Liver (tissue), 9 donors: ENCODE results near the gene TRDMT1. TPM values are rescaled to one million over a fixed set of nuclear protein-coding genes. Genes with fewer than 3 reads are reported as not detected.

Experiments
- DNase-seq: peaks from one replicate; pipeline ENCODE4 v3.0.0-alpha.2; 2017; ENCODE audit warnings: low spot score
- H3K27ac ChIP-seq, 2 donors: one replicate each; pipeline ENCODE4 v1.7.0; 2013; ENCODE audit warnings: inconsistent platforms in 2 of 2, low read length in 2 of 2, control low read depth in 1 of 2, low read depth in 1 of 2, mild to moderate bottlenecking in 1 of 2
- H3K27me3 ChIP-seq, 4 donors: one replicate each; pipeline versions ENCODE4 v1.6.1 to v1.7.0; 2013; ENCODE audit warnings: low read length in 3 of 4, inconsistent platforms in 1 of 4, mild to moderate bottlenecking in 1 of 4, moderate library complexity in 1 of 4; ENCODE audit not compliant: control insufficient read depth in 4 of 4, insufficient read depth in 4 of 4
- H3K36me3 ChIP-seq, 4 donors: one replicate each; pipeline versions ENCODE4 v1.6.1 to v1.7.0; 2013; ENCODE audit warnings: low read length in 3 of 4, mild to moderate bottlenecking in 3 of 4, low read depth in 1 of 4, moderate library complexity in 1 of 4; ENCODE audit not compliant: control insufficient read depth in 4 of 4, insufficient read depth in 3 of 4
- H3K4me1 ChIP-seq, 4 donors: one replicate each; pipeline versions ENCODE4 v1.6.1 to v1.7.0; 2013; ENCODE audit warnings: low read length in 3 of 4, mild to moderate bottlenecking in 3 of 4, moderate library complexity in 1 of 4; ENCODE audit not compliant: control insufficient read depth in 4 of 4, insufficient read depth in 4 of 4
- H3K4me3 ChIP-seq, 3 donors: one replicate each; pipeline versions ENCODE4 v1.6.1 to v1.7.0; 2013; ENCODE audit warnings: low read length in 3 of 3, control low read depth in 1 of 3, low read depth in 1 of 3, mild to moderate bottlenecking in 1 of 3
- H3K9ac ChIP-seq, 2 donors: one replicate each; pipeline ENCODE4 v1.7.0; 2013; ENCODE audit warnings: low read length in 2 of 2, mild to moderate bottlenecking in 2 of 2, moderate library complexity in 2 of 2, control low read depth in 1 of 2, low read depth in 1 of 2
- H3K9me3 ChIP-seq, 4 donors: one replicate each; pipeline versions ENCODE4 v1.6.1 to v1.7.0; 2013; ENCODE audit warnings: low read length in 3 of 4; ENCODE audit not compliant: control insufficient read depth in 4 of 4
- CTCF ChIP-seq: fragments of 150-350 bp; IDR thresholded peaks from 2 replicates; pipeline ENCODE4 v1.5.1; 2017; ENCODE audit warnings: improper control_type of control experiment, low read depth, low read length; ENCODE audit not compliant: missing input control
- EGR1 ChIP-seq, 2 donors: IDR thresholded peaks; 2 replicates each; pipeline ENCODE4 v1.6.1; 2016 to 2018; ENCODE audit warnings: antibody characterized with exemption in 2 of 2, low read depth in 2 of 2
- FOXA1 ChIP-seq: IDR thresholded peaks from 2 replicates; pipeline ENCODE4 v1.6.1; 2016; ENCODE audit warnings: antibody characterized with exemption
- FOXA2 ChIP-seq: IDR thresholded peaks from 2 replicates; pipeline ENCODE4 v1.6.1; 2016; ENCODE audit warnings: antibody characterized with exemption
- GABPA ChIP-seq, 2 donors: IDR thresholded peaks in 1 of 2; conservative IDR thresholded peaks in 1 of 2; 2 replicates each; pipeline ENCODE4 v1.6.1; 2016; ENCODE audit warnings: antibody characterized with exemption in 2 of 2, mild to moderate bottlenecking in 1 of 2, moderate library complexity in 1 of 2
- HNF4A ChIP-seq, 2 donors: conservative IDR thresholded peaks; 2 replicates each; pipeline ENCODE4 v1.6.1; 2016; ENCODE audit warnings: antibody characterized with exemption in 2 of 2, mild to moderate bottlenecking in 2 of 2
- HNF4G ChIP-seq: IDR thresholded peaks from 2 replicates; pipeline ENCODE4 v1.6.1; 2016; ENCODE audit warnings: antibody characterized with exemption
- JUND ChIP-seq, 2 donors: IDR thresholded peaks; 2 replicates each; pipeline ENCODE4 v1.6.1; 2016; ENCODE audit warnings: antibody characterized with exemption in 2 of 2
- NR2F2 ChIP-seq: IDR thresholded peaks from 2 replicates; pipeline ENCODE4 v1.6.1; 2016; ENCODE audit warnings: antibody characterized with exemption
- RAD21 ChIP-seq, 2 donors: IDR thresholded peaks; 2 replicates each; pipeline ENCODE4 v1.6.1; 2016; ENCODE audit warnings: antibody characterized with exemption in 2 of 2, mild to moderate bottlenecking in 2 of 2
- RXRA ChIP-seq, 2 donors: IDR thresholded peaks; 2 replicates each; pipeline ENCODE4 v1.6.1; 2017 to 2018; ENCODE audit warnings: antibody characterized with exemption in 2 of 2, mild to moderate bottlenecking in 1 of 2
- SP1 ChIP-seq: IDR thresholded peaks from 2 replicates; pipeline ENCODE4 v1.6.1; 2018; ENCODE audit warnings: antibody characterized with exemption, mild to moderate bottlenecking
- TAF1 ChIP-seq: conservative IDR thresholded peaks from 2 replicates; pipeline ENCODE4 v1.6.1; 2016; ENCODE audit warnings: antibody characterized with exemption, mild to moderate bottlenecking
- ZBTB33 ChIP-seq: IDR thresholded peaks from 2 replicates; pipeline ENCODE4 v1.6.1; 2016; ENCODE audit warnings: antibody characterized with exemption
- WGBS: extraction: QIAGEN DNeasy Blood & Tissue Kit; methylation state at CpG from one replicate; pipeline ENCODE4 v1.1.7; 2013; 5-methylcytosine and 5-hydroxymethylcytosine counted together
- polyA plus RNA-seq, 2 donors: library from polyadenylated mRNA; stranded (reverse) in 1 of 2; unstranded in 1 of 2; fragments of 200-250 nt in 1 of 2; fragments of >200 nt in 1 of 2; fragmentation: Nextera tagmentation in 1 of 2; extraction: Ambion mirVana in 1 of 2; gene quantifications; one replicate each; pipeline versions ENCODE4 v1.2.1 to v1.2.3, GENCODE V29; 2013 to 2015
- total RNA-seq, 2 donors: library from RNA; depleted of rRNA; stranded (reverse); fragments of >200 nt; gene quantifications; one replicate each; pipeline ENCODE4 v1.2.3, GENCODE V29; 2014
- TF ChIP-seq, protein P1 (sequence below): IDR thresholded peaks from 2 replicates; pipeline ENCODE4 v1.6.1; 2016; ENCODE audit warnings: antibody characterized with exemption
- TF ChIP-seq, protein P2 (sequence below): IDR thresholded peaks from 2 replicates; pipeline ENCODE4 v1.6.1; 2016; ENCODE audit warnings: antibody characterized with exemption
- donor health status: healthy.
- donor health status: healthy.
- donor health status: healthy.
- donor health status: healthy.
- donor health status: healthy.

The TRDMT1 gene
- total and polyA plus RNA-seq, 4 donors, result 0.38 to 2.4 (median 1.1) TPM

DNA sequence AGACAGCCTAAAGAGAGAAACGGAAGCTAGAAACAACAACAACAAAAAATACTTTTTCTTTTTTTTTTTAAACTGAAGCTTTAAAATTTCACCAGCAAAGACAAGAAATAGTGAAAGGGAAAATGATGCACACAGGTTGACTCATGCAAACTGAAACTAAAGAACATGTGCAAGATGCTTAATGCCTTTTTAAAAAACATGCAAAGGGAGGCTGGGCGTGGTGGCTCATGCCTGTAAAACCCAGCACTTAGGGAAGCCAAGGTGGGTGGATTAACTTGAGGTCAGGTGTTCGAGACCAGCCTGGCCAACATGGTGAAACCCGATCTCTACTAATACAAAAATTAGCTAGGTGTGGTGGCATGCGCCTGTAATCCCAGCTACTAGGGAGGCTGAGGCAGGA is 56.7 kb downstream of the TRDMT1 start:
- WGBS, result 84% methylated on average over 5 of the region's 5 CpGs
- peaks cover 0 to 3% (median under 1%) of the 10 kb centered on the region in 4 donors for H3K4me1 ChIP-seq
- H3K4me3 ChIP-seq, result no peak overlapping the region
- no peak overlapping the region for H3K27ac ChIP-seq
- no peaks in the 10 kb centered on the region for H3K36me3 ChIP-seq
- no peak overlapping the region for H3K9ac ChIP-seq
- no peaks in the 10 kb centered on the region for H3K9me3 ChIP-seq
- DNase-seq, result no peak
- TF ChIP-seq JUND (IDR thresholded peaks at IDR 0.05) (no peak), CTCF (no peak), EGR1 (IDR thresholded peaks at IDR 0.05; ENCODE audit: low read depth in 2 of 2) (no peak), FOXA1 (no peak), RXRA (IDR thresholded peaks at IDR 0.05) (no peak), FOXA2 (no peak), SP1 (no peak), TAF1 (no peak), ZBTB33 (no peak), HNF4A (conservative IDR thresholded peaks at IDR 0.05) (no peak), HNF4G (no peak), NR2F2 (no peak), GABPA (IDR thresholded peaks at IDR 0.05 in 1 of 2, conservative IDR thresholded peaks at IDR 0.05 in 1 of 2) (no peak)
- TF ChIP-seq, protein P1, sequence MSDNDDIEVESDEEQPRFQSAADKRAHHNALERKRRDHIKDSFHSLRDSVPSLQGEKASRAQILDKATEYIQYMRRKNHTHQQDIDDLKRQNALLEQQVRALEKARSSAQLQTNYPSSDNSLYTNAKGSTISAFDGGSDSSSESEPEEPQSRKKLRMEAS, result no peak
- TF ChIP-seq, protein P2, sequence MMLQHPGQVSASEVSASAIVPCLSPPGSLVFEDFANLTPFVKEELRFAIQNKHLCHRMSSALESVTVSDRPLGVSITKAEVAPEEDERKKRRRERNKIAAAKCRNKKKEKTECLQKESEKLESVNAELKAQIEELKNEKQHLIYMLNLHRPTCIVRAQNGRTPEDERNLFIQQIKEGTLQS, result no peak
- H3K27me3 ChIP-seq, result no peaks in the 10 kb centered on the region

DNA sequence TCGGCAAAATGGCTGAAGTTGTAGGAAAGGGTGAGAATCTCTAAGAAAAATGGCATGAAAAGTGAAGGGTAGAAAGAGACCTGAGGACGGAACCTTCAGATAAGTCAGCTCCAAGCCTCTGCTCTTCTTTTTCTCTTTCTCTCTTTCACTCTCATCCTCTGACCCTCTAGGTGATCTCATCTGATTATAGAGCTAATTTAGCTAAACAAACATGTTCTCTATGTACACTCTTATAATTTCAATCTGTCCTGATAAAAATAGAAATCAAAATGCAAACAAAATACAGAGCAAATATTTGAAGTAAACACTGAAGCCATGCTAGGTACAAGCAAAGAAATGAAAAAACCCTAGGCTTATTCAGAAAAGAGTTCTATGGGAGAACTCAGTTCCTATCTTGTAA is 57.4 kb downstream of the TRDMT1 start:
- Histone ChIP-seq H3K9ac (no peak overlapping the region), H3K36me3 (no peaks in the 10 kb centered on the region), H3K9me3 (no peaks in the 10 kb centered on the region), H3K27me3 (no peaks in the 10 kb centered on the region), H3K4me1 (peaks cover 0 to 3% (median under 1%) of the 10 kb centered on the region in 4 donors), H3K27ac (no peak overlapping the region), H3K4me3 (no peak overlapping the region)
- DNase-seq, result no peak
- no peak for TF ChIP-seq RAD21 (IDR thresholded peaks at IDR 0.05)
- TF ChIP-seq EGR1 (IDR thresholded peaks at IDR 0.05; ENCODE audit: low read depth in 2 of 2), result no peak
- no peak for TF ChIP-seq TAF1
- no peak for TF ChIP-seq HNF4A (conservative IDR thresholded peaks at IDR 0.05)
- TF ChIP-seq, protein P2, result no peak
- no peak for TF ChIP-seq NR2F2
- 92% methylated on average over 2 of the region's 2 CpGs for WGBS
